Suppressor macrophage treated with lipopolysaccharide for 1 hour (primary cell): Measurements from ENCODE around the gene PLXNB1.
"Not testable (repeated sequence)": the region's sequence is repeated elsewhere in the genome, so short reads cannot be mapped to it uniquely, and the experiment has no call there.

Experiments
- DNase-seq, 3 donors: peaks; one replicate each; pipeline ENCODE4 v3.0.0-alpha.2; 2020 to 2022

The PLXNB1 gene

GRCh38 chr3:48403533-48404439 is 26.1 kb downstream of the PLXNB1 start:
- no peak for DNase-seq

- DNase-seq = no peak
Observed at GRCh38 chr3:48402907-48403306, 27.0 kb downstream of the PLXNB1 start.

GRCh38 chr3:48402281-48402732 is 27.6 kb downstream of the PLXNB1 start:
- DNase-seq = no peak

DNA sequence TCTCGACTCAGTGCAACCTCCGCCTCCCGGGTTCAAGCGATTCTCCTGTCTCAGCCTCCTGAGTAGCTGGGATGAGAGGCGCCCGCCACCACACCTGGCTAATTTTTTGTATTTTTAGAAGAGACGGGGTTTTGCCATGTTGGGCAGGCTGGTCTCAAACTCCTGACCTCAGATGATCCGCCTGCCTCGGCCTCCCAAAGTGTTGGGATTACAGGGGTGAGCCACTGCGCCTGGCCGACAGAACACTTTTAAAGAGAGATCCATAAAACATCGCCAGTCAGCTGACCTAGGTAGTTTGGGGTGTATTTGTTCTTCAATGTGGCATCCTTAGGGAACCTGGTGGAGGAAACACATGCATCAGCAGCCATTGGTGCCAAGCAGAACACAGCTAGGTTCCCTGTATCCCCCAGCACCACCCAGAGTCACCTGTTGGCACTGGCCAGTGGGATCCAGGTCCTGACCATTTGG is 28.4 kb downstream of the PLXNB1 start:
- DNase-seq = not testable (repeated sequence)

DNA sequence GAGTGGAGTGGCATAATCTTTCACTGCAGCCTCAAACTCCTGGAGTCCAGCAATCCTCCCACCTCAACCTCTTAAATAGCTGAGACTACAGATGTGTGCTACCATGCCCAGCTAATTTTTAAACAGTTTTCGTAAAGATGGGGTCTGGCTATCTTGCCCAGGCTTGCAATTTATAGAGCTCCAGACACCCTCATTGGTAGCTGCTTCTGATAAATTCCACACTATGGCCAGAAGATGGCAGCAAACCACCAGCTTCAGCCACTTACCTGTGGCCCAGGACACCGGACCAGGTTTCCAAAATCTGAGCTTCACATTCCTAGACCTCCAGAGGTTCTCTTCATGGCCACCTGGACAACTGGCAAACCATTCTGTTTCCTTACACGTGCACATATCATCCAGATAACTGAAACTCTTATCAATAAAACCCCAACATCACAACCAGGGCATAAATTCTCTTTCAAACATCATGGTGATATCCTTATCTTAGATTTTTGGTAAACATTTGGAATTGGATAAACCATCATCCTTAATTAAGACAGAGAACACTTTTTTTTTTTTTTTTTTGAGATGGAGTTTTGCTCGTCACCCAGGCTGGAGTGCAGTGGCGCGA is 29.0 kb downstream of the PLXNB1 start:
- peak; percentile 72 to 76 (median 72) for DNase-seq

DNA sequence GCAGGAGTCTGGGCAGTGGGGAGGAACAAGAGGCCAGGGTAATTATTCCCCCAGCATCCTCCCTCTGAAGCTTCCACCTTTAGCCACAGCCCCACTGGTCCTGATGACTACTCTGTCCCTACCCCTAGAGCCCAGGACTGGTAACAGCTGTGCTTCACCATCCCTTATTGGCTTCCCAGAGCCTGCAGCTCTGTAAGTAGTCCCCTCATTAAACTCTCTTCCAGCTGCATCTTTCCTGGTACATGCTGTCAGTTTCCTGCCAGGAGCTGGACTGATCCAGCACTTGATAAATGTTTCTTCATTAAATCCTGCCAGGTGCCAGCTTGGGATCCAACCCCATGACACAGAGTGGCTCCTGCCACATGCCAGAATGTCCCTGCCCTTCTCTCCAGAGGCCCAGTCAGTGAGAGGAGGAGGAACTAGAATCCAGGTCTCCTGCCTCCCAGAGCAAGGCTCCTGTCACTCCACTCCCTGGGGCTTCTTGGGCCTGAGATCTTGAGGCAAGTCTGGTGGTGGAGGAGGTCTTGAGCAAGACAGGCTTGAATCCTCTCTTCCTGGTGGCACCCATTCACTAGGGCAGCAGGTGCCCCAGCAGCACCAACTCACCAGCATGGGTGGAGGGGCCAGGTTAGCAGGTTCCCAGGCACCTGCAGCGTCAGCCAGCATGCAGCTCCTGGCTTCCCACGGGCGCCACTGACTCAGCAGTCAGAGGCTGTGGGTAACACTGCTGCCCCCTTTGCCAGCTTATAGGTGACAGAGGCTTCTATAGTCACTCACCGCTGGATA is 30.3 kb downstream of the PLXNB1 start:
- no peak for DNase-seq

- no peak for DNase-seq
Observed at GRCh38 chr3:48398701-48399386, 31.0 kb downstream of the PLXNB1 start.

DNA sequence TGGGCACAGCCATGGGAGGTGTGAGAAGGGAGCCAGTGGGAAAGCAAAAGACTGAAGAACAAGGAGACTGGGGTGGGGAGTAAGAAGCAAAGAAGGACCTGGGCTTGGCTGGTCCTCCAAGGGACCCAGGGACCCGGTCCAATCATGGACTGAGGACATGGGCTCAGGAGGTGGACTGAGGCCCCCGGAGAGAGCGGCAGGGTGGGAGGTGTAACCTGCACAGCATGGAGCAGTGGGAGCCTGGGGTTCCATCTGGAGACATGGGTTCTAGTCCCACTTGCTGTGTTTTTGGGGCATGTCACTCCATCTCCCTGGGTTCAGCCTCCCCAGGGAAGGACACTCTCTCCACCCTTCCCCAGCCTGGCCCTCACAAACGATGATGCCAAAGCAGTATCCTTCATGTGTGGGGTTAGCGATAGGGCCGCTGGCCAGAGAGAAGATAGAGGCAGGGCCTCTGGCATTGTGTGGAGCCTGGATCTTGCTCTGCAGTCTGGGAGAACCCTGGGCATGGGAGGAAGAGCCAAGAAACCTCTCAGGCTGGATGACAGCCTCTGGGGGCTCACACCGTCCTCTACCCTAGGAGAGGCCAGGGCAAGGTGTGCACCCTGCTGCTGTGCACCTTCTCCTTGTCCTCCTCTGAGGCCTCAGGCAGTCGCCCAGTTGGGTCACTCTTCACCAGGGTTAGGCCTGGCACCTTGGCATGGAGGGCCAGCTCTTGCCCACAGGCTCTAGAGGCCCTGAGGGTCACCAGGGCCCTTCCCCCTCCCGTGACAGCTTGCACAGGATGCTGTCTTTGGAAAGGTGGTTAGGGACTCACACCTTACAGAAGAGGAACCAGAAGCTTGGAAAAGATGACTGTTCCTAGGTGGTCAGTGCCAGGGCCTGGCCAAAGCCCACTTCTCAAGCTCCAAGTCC is 31.9 kb downstream of the PLXNB1 start:
- no peak for DNase-seq

GRCh38 chr3:48395714-48396113 is 34.2 kb downstream of the PLXNB1 start:
- DNase-seq = no peak

GRCh38 chr3:48394391-48394790 is 35.5 kb downstream of the PLXNB1 start:
- no peak for DNase-seq

- no peak for DNase-seq
Observed at GRCh38 chr3:48388966-48389365, 40.9 kb downstream of the PLXNB1 start.

GRCh38 chr3:48387634-48388033 is 42.3 kb downstream of the PLXNB1 start:
- no peak for DNase-seq

DNA sequence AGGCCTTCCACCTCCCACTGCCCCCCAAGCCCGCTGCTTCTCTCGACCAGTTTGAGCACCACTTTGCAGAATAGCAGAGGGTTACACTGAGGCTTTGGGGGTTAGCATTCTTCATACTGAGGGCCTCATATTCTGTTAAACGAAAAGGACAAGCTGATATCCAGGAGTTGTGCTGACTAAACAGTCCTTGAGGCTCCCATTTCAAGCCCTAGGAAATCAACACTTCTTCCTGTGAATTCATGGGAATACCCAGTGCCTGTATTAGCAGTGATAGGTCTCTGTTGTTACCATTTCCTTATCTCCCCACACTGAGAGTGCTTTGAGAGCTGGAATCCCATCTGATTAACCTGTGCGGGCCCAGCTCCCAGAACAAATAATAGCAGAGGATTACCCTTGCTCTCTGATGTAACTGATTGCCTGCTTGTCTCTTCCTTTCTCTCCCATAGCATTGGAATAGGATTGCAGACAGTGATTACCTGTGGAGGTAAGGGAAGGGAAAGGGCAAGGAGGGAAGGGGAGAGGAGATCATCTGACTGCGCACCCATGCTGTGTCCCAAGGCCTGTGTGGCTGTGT is 56.9 kb downstream of the PLXNB1 start:
- DNase-seq = no peak

GRCh38 chr3:48372377-48372770 is 57.5 kb downstream of the PLXNB1 start:
- no peak for DNase-seq

- DNase-seq = no peak
Observed at GRCh38 chr3:48371651-48372376, 58.1 kb downstream of the PLXNB1 start, which contains the start of gene FBXW12. FBXW12 (plus strand) TSS chr3:48372219; CDS start chr3:48372768, 549 bp downstream.

DNA sequence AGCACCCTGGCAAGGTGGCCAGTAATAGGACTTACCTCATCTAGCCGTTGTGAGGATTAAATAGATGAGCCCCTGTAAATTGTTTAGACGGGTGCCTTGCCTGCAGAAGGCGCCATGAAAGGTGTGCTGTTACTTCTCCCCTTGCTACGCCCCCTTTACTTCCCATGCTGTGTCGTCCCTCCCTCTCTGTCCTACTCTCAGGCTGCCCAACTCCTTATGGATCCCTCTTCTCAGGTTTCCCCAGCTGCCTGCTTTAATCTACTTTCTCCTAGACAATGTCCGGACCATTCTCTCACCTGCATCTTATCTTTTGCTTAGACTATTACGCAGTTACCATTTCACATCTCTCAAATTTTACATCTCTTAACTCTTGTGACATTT is 59.6 kb downstream of the PLXNB1 start:
- no peak for DNase-seq

- no peak for DNase-seq
Observed at GRCh38 chr3:48369693-48370332, 60.1 kb downstream of the PLXNB1 start.

- DNase-seq = no peak
Observed at GRCh38 chr3:48367201-48367600, 62.7 kb downstream of the PLXNB1 start.

DNA sequence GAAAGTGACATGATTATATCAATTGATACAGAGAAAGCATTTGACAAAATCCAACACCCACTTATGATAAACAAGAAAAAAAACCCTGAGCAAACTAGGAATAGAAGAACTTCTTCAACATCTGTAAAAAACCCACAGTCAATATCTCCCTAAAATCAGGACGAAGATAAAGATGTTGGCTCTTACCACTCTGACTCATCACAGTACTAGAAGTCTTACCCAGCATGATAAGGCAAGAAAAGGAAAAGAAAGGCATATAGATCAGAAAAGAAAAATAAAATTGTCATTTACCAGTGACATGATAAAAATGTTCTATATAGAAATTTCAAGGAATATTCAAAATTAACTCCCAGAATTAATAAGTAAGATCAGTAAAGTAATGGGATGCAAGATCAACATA is 65.0 kb downstream of the PLXNB1 start:
- no peak for DNase-seq

DNA sequence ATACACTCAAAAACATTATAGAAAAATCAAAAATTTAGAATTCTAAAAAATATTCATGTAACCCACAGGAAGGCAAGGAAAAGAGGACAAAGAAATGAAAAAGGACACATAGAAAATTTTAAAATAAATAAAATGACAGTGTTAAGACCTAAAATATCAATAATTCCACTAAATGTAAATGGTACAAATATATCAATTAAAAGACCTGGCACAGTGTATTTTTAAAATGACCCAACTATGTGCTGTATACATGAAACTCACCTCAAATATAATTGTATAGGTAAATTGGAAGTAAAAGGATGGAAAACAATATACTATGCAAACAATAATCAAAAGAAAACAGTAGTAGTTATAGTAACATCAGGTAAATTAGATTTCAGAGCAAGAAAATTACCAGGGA is 68.0 kb downstream of the PLXNB1 start:
- DNase-seq = no peak
